Sigmoid colon (tissue), 4 donors: ENCODE measurements around the gene AADACL2.

Experiments
- EP300 ChIP-seq, 4 donors: sonication (generic); formaldehyde crosslinking; IDR thresholded peaks; one replicate each; pipeline ENCODE4 v1.6.1; 2017; ENCODE audit warnings: antibody characterized with exemption in 4 of 4
- POLR2A ChIP-seq, 2 donors: fragments of 450-650 bp; IDR thresholded peaks; one replicate each; pipeline ENCODE4 v1.6.1; 2016; ENCODE audit warnings: antibody characterized with exemption in 2 of 2, mild to moderate bottlenecking in 2 of 2, moderate library complexity in 2 of 2
- POLR2AphosphoS5 ChIP-seq, 4 donors: sonication (generic); formaldehyde crosslinking; IDR thresholded peaks; one replicate each; pipeline ENCODE4 v1.6.1; 2017; ENCODE audit warnings: antibody characterized with exemption in 4 of 4
- TF ChIP-seq, protein P1 (sequence below), 4 experiments: fragments of 450-650 bp in 3 of 4; fragments of 200-600 bp in 1 of 4; IDR thresholded peaks; one replicate each; pipeline ENCODE4 v1.5.1; 2016 to 2019; ENCODE audit warnings: antibody characterized with exemption in 4 of 4, mild to moderate bottlenecking in 3 of 4, moderate library complexity in 2 of 4

DNA sequence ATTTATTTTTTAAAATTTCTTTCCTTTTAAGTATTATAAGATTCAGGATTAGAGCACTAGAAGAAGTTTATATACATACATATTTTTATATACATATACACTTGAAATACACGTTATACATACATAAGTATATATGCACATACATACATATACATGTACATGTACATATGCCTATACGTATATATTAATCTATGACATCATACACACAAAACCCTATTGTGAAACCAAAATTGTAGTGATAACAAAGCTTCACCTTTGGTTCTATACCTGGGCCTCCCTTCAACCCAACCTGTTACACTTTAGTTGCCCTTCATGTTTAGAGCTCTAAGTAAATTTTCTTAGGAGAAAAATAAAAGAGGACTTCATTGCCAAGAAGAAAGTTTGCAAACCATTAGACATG lies 17.0 kb downstream of the AADACL2 start:
- TF ChIP-seq, protein P1, sequence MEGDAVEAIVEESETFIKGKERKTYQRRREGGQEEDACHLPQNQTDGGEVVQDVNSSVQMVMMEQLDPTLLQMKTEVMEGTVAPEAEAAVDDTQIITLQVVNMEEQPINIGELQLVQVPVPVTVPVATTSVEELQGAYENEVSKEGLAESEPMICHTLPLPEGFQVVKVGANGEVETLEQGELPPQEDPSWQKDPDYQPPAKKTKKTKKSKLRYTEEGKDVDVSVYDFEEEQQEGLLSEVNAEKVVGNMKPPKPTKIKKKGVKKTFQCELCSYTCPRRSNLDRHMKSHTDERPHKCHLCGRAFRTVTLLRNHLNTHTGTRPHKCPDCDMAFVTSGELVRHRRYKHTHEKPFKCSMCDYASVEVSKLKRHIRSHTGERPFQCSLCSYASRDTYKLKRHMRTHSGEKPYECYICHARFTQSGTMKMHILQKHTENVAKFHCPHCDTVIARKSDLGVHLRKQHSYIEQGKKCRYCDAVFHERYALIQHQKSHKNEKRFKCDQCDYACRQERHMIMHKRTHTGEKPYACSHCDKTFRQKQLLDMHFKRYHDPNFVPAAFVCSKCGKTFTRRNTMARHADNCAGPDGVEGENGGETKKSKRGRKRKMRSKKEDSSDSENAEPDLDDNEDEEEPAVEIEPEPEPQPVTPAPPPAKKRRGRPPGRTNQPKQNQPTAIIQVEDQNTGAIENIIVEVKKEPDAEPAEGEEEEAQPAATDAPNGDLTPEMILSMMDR (IDR thresholded peaks at IDR 0.05): no peak
- TF ChIP-seq EP300 (IDR thresholded peaks at IDR 0.05): no peak
- TF ChIP-seq POLR2A (IDR thresholded peaks at IDR 0.05): no peak
- no peak for TF ChIP-seq POLR2AphosphoS5 (IDR thresholded peaks at IDR 0.05)
